Activated CD4-positive, alpha-beta T cell treated with anti-CD3 and anti-CD28 coated beads, Interleukin-2, amount 10 ng/mL, durations not matched to agents 24 days and 14 days (primary cell): ENCODE measurements around the gene BTBD9. TPM values are rescaled to one million over a fixed set of nuclear protein-coding genes. Genes with fewer than 3 reads are reported as not detected.

Source experiments
- DNase-seq: peaks from one replicate; pipeline ENCODE4 v3.0.0; 2022
- H3K27ac Mint-ChIP-seq: one replicate; pipeline ENCODE4 v1.8.0; 2022; ENCODE audit warnings: mild to moderate bottlenecking, mixed read lengths
- H3K27me3 Mint-ChIP-seq: one replicate; pipeline ENCODE4 v1.8.0; 2022; ENCODE audit warnings: mixed read lengths
- H3K36me3 Mint-ChIP-seq: one replicate; pipeline ENCODE4 v1.8.0; 2022; ENCODE audit warnings: low read depth, mild to moderate bottlenecking, mixed read lengths
- H3K4me1 Mint-ChIP-seq: one replicate; pipeline ENCODE4 v1.8.0; 2021; ENCODE audit warnings: mixed read lengths
- H3K4me3 Mint-ChIP-seq: one replicate; pipeline ENCODE4 v1.8.0; 2022; ENCODE audit warnings: mild to moderate bottlenecking, moderate library complexity, mixed read lengths
- H3K9me3 Mint-ChIP-seq: one replicate; pipeline ENCODE4 v1.8.0; 2021; ENCODE audit warnings: mixed read lengths
- intact Hi-C: fragments of 100-400 bp; cut with micrococcal nuclease; formaldehyde crosslinking; loops from one replicate; pipeline ENCODE4 v1.15.1; 2023
- total RNA-seq: library from RNA; stranded (reverse); gene quantifications from 2 replicates; pipeline ENCODE4 v1.2.3, GENCODE V29; 2022

The BTBD9 gene
- total RNA-seq, 1 donor from 2014 or later, result 12.4 TPM

DNA sequence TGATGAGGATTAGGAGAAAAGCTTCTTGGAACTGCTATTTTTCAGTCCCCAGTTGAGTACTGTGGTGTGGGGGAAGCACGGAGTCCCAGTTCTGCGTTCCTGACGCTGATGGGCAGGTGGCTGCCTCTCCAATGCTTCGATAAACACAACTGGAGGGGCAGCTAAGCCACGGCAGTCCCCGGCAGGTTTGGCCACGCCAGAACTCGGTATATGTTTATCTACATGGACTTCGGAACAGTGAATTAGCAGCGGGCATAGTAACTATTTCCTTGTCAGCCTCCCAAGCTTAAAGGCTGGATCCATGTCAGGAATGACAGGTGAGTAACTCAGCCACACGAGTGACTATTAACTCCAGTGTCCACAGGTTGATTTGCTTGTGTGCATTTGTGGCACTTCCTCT lies 465.8 kb downstream of the BTBD9 start:
- no peak for DNase-seq
- no peaks in the 10 kb centered on the region for H3K27me3 Mint-ChIP-seq
- intact Hi-C loops, result no loop called here

DNA sequence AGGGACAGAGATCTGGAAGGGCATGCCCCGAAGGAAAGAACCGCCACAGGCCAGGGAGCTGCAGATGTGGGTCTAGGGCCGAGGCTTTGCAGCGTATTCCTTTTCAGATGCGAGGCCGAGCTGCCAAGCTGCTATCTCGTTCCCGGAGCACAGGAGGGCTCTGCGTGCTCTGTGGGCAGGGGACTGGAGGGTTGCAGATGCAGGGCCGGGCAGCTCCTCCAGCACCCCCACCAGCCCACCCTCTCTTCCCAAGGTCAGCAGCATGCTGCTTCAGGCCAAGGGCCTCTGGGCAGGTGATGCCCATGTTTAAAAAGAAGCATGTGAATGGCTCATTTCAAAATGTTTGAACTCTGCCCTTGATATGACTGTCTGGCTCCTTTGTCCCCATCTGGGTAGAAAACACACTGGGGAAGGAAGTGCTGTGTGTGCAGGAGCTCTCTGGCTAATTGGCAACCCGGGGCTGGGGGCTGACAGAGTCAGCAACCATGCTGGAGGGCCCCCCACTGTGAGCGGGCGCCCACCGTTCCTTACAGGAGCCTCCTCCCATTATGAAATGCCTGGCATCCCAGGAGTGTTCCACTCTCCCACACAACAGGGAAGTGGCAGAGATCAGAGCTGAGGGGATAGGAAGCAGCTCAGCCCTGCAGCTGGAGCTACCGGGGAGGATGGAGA lies 466.9 kb downstream of the BTBD9 start:
- Mint-ChIP-seq H3K9me3 (no peaks in the 10 kb centered on the region), H3K27ac (no peak overlapping the region), H3K27me3 (no peaks in the 10 kb centered on the region), H3K36me3 (no peaks in the 10 kb centered on the region), H3K4me1 (no peaks in the 10 kb centered on the region), H3K4me3 (no peak overlapping the region)
- no peak for DNase-seq
- intact Hi-C loops, result no loop called here

More for the DNA sequence above, 465.8 kb downstream of the BTBD9 start:
- Mint-ChIP-seq H3K4me3 (no peak overlapping the region), H3K9me3 (no peaks in the 10 kb centered on the region), H3K36me3 (no peaks in the 10 kb centered on the region), H3K4me1 (no peaks in the 10 kb centered on the region), H3K27ac (no peak overlapping the region)

DNA sequence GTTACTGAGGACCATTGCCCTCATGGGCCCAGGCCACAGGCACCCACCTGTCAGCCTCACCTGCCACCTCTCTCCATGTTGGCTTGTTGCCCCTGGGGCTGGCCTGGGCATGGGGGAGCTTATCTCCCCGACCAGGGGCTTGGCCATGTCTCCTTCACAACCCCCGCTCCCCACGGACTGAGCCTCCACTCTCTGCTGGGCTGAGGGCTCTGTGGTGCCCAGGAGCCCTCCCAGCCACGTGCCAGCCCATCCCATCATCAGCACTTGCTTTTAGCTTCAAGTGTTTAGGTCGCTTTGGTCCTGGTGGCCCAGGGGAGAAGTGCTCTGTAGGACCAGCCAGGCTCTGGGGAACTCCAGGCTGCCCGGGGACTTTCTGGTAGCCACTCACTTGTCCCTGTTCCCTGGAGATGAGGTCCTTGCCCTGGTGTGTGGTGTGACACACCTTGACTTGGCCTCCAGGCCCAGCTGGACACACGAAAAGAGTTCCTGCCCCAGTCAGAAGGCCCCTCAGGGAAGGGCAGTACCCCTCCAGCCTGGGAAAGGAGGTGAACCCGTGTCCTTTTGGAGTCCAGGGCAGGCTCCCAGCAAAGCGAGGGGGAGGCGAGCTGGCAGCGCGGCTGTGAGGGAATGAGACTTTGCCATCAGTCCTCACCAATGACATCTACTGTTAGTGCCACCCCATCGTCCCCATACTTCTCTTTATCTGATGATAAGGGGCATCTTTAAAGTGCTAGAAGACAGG lies 467.6 kb downstream of the BTBD9 start:
- H3K4me1 Mint-ChIP-seq, result no peaks in the 10 kb centered on the region
- intact Hi-C loops, result no loop called here
- no peaks in the 10 kb centered on the region for H3K36me3 Mint-ChIP-seq

DNA sequence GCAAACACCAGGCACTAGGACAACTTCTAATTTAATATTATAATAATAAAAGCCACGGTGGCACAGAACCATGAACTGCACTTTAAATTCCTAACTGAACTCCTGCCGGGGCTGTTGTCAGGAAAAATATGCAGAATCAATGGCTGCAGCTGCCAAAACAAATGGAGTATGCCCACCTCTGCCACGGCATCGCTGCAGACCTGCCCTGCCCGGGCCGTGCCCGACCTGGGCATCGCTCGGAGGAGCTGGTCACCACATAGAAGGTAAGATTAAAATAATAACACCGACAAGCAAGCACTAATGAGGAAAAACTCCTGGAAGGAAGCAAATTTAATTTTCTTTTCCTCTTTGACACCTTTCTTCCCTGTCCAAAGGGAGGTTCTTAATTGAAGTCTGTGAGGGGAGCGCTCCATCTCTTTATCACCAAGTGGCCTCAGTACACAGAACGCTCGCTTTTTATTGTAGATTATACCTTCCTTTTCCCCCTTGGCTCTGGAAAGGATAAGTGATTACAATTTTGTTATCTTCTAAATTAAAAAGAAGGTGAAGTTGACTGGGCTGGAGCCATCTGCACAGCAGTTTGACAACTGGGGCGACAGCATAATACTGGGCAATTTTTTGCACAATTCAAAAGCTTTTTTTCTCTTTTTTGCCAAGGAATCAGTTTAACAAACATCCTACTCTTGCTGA lies 468.9 kb downstream of the BTBD9 start:
- H3K4me3 Mint-ChIP-seq, result no peak overlapping the region
- intact Hi-C loops, result no loop called here
- H3K36me3 Mint-ChIP-seq, result no peaks in the 10 kb centered on the region
- no peaks in the 10 kb centered on the region for H3K27me3 Mint-ChIP-seq
- H3K4me1 Mint-ChIP-seq, result no peaks in the 10 kb centered on the region
- DNase-seq, result no peak
- H3K9me3 Mint-ChIP-seq, result no peaks in the 10 kb centered on the region
- H3K27ac Mint-ChIP-seq, result no peak overlapping the region

More for the DNA sequence above, 467.6 kb downstream of the BTBD9 start:
- Mint-ChIP-seq H3K4me3 (no peak overlapping the region), H3K27ac (no peak overlapping the region), H3K9me3 (no peaks in the 10 kb centered on the region), H3K27me3 (no peaks in the 10 kb centered on the region)
- DNase-seq, result no peak

DNA sequence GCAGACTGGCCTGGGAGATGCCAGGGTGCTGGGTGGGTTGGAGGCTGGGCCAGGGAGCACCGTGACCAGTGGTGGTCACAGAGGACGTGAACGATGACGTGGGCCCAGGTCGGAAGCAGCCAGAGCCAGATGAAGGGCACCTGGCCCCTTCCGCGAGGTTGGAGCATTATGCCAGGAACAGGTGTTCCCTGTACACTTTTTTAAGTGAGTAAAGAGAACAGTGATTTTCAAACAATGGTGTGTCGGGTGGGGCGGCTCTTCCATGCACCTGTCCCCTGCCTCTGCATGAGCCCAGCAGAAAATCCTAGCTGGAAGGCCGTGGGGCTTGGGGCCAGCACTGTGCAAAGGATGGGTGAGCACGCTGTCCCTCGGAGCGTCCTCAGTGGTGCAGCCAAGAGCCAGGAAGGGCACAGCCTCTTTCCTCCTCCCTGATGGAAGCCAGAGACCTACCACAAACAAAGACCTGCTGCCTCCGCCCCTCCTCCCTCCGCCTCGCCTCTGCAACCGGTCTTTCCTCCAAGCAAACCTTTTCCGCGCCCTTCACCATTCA lies 469.7 kb downstream of the BTBD9 start:
- Mint-ChIP-seq H3K4me3 (no peak overlapping the region), H3K9me3 (no peaks in the 10 kb centered on the region), H3K27me3 (no peaks in the 10 kb centered on the region), H3K36me3 (no peaks in the 10 kb centered on the region), H3K4me1 (no peaks in the 10 kb centered on the region), H3K27ac (no peak overlapping the region)
- intact Hi-C loops, result no loop called here
- no peak for DNase-seq

DNA sequence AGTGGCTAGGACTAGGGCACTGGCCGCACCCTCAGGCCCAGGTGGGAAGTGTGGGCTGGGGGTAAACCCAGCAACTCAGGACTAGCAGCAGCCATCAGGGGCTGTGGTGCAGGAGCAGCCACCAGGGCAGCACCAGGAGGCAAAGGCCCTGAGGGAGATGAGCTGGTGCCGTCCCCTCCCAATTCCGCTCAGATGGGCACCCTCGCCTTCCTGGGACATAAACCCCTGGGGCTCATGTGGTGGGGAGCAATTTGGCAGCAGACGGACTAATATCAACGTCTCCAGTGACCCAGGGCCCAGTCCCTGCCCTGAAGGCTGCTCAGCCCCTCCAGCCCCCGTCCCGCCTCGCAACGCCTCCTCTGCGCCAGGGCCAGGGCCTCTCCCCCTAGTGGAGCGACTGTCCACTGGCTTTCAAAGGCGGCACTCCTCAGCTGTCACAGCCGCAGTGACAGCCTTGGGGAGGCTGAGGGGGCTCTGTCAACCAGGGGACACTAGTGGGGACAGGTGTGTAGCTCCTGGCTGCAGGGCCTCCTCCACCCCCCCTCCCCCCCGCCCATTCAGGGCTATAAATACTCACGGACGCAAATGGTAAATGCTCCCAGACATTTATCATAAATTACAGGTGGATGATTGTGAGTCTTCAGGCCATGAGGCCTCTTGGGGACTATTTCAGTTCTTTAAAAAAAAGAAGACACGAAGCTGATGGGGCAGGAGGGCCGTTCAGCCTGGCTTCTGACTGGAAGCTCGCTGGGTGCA lies 470.3 kb downstream of the BTBD9 start:
- H3K27ac Mint-ChIP-seq, result no peak overlapping the region
- DNase-seq, result no peak

DNA sequence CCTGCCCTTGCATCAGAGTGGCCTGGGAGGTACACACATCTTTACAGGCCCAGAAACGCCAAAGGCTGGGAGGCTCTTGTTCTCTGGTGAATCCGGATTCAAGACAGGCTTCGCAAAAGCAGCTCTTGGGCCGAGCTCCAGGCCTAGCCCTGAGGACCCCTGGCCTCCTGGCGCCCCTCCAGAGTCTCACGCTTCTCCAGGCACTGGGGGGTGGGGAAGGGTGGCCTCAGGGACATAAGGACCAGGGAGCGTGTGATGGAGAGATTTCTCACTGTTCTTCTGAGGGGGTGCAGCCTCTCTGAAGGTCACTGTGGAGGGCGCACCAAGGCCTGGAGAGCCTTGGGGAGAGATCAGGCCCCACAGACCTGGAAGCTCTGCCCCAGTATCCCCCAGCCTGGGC lies 471.0 kb downstream of the BTBD9 start:
- no peaks in the 10 kb centered on the region for H3K27me3 Mint-ChIP-seq
- H3K36me3 Mint-ChIP-seq, result no peaks in the 10 kb centered on the region
- no peak for DNase-seq
- no peak overlapping the region for H3K4me3 Mint-ChIP-seq
- no peaks in the 10 kb centered on the region for H3K9me3 Mint-ChIP-seq
- H3K27ac Mint-ChIP-seq, result no peak overlapping the region
- H3K4me1 Mint-ChIP-seq, result no peaks in the 10 kb centered on the region
- intact Hi-C loops, result no loop called here

More for the DNA sequence above, 470.3 kb downstream of the BTBD9 start:
- H3K9me3 Mint-ChIP-seq, result no peaks in the 10 kb centered on the region
- H3K4me3 Mint-ChIP-seq, result no peak overlapping the region
- H3K27me3 Mint-ChIP-seq, result no peaks in the 10 kb centered on the region
- no peaks in the 10 kb centered on the region for H3K36me3 Mint-ChIP-seq
- H3K4me1 Mint-ChIP-seq, result no peaks in the 10 kb centered on the region
- intact Hi-C loops, result no loop called here

DNA sequence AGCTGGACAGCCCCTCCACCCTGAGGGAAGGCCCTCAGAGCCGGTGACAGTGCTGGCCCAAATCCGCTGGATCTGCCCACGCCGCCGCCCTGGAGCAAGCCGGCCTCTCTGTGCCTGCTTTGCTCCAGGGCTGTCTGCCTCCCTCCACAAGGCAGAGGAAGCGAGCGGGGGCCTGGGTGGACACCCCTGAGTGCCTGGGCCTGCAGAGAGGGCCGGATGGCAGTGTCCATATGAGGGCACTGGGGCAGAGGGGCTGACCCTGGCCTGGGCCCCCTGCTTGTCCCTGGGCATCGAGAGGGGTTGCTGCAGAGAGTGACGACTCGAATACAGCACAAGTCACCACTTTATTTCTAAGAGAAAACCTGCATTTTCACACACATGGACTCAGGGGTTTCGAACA lies 471.6 kb downstream of the BTBD9 start:
- Mint-ChIP-seq H3K9me3 (no peaks in the 10 kb centered on the region), H3K27me3 (no peaks in the 10 kb centered on the region), H3K4me3 (no peak overlapping the region), H3K4me1 (no peaks in the 10 kb centered on the region), H3K27ac (no peak overlapping the region), H3K36me3 (no peaks in the 10 kb centered on the region)
- DNase-seq, result no peak
- intact Hi-C loops, result no loop called here

DNA sequence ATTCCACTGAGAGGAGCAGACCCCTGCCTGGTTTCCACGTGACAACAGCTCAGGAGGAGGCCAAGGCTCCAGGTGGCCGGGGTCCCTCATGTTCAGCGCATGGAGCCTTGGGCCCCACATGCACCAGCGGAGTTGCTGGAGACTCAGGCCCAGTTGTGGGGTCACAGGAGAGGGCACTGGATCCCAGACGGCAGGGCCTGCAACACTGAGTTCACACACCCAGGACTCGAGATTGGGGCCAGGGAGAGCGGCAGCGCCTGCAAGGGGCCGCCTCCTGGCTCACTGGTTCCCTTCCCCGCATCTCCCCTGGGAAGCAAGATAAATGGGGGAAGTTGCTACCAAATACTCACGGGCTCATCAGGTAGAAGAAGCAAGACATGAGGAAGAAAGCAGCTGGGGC lies 472.1 kb downstream of the BTBD9 start:
- H3K36me3 Mint-ChIP-seq, result no peaks in the 10 kb centered on the region
- no peak for DNase-seq
- H3K9me3 Mint-ChIP-seq, result no peaks in the 10 kb centered on the region
- intact Hi-C loops, result no loop called here
- no peaks in the 10 kb centered on the region for H3K4me1 Mint-ChIP-seq
- H3K27me3 Mint-ChIP-seq, result no peaks in the 10 kb centered on the region
- peak overlapping the region; percentile 11 for H3K27ac Mint-ChIP-seq
- no peak overlapping the region for H3K4me3 Mint-ChIP-seq

DNA sequence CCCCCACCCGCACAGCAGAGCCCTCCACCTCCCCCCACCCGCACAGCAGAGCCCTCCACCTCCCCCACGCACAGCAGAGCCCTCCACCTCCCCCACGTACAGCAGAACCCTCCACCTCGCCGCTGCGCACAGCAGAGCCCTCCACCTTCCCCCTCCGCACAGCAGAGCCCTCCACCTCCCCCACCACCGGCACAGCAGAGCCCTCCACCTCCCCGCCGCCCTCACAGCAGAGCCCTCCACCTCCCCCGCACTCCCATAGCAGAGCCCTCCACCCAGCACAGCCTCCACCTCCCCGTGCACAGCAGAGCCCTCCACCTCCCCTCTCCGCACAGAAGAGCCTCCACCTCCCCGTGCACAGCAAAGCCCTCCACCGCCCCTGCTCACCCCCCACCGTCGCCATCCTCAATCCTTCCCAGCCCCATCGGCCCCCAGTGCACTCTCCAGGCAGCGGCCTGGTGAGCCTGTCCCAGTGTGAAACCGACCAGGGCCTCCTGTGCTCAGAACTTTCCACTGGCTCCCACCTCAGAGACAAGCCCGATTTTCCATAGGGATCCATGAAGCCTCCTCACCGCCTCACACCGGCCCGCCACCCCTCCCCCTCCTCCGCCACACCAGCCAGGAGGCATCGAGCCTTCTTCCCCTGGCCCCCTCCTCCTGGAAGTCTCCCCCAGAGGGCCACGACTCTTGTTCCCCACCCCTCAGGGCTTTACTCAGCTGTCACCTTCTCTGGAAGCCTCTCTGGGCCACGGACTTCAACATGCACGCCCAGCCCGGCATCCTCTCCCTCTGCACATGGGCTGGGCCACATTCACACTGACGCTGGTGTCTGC lies 473.1 kb downstream of the BTBD9 start:
- H3K4me1 Mint-ChIP-seq, result no peaks in the 10 kb centered on the region
- H3K36me3 Mint-ChIP-seq, result no peaks in the 10 kb centered on the region
- no peak overlapping the region for H3K4me3 Mint-ChIP-seq
- no peak for DNase-seq
- H3K27me3 Mint-ChIP-seq, result no peaks in the 10 kb centered on the region
- intact Hi-C loops, result no loop called here
- no peak overlapping the region for H3K27ac Mint-ChIP-seq
- no peaks in the 10 kb centered on the region for H3K9me3 Mint-ChIP-seq

DNA sequence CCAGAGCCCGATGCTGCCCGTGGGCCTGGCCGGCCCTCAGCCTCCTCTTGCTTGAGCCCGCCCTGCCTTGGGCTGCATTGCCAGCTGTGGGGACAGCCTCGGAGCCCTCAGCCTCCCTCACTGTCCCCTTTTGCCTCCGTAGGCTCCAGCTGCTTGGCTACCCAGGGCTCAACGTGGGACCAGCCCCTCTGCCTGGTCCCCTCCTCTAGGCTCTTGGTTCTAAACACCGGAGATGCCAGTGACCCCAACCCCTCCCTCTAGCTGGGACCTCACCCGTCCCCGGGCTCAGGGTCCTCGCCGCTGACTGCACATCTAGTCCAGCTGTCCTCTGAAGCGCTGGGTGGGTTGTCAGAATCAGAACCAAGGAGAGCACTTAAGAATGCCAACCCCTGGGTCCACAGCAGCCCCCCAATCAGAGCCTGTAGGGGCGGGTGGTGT lies 475.0 kb downstream of the BTBD9 start:
- Mint-ChIP-seq H3K9me3 (no peaks in the 10 kb centered on the region), H3K27ac (no peak overlapping the region)

DNA sequence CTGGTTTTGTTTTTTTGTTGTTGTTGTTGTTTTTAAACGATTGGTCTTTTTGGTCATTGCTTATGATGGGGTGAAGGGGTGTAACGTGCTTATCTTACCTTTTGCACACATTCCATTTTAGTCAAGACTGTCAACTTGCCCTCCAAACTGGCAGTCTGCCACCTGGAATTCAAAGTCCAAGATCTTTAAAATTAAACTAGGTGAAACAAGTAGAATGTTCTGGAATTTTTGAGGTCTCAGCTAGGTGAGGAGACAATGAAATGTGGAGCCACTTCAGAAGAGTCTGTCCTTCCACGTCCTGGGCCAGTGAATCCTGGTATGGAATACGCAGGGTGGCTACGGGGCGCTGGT lies 475.6 kb downstream of the BTBD9 start:
- no peaks in the 10 kb centered on the region for H3K9me3 Mint-ChIP-seq
- intact Hi-C loops, result no loop called here
- no peaks in the 10 kb centered on the region for H3K27me3 Mint-ChIP-seq
- H3K27ac Mint-ChIP-seq, result no peak overlapping the region
- H3K4me3 Mint-ChIP-seq, result no peak overlapping the region
- DNase-seq, result no peak
- no peaks in the 10 kb centered on the region for H3K4me1 Mint-ChIP-seq
- no peaks in the 10 kb centered on the region for H3K36me3 Mint-ChIP-seq

More for the DNA sequence above, 475.0 kb downstream of the BTBD9 start:
- Mint-ChIP-seq H3K4me1 (no peaks in the 10 kb centered on the region), H3K4me3 (no peak overlapping the region), H3K27me3 (no peaks in the 10 kb centered on the region), H3K36me3 (no peaks in the 10 kb centered on the region)
- intact Hi-C loops, result no loop called here
- DNase-seq, result no peak
